ENCODE data around the gene POU5F1. TPM values are rescaled to one million over a fixed set of nuclear protein-coding genes. Genes with fewer than 3 reads are reported as not detected.

The POU5F1 gene
- total RNA-seq, 4 donors from 2014 or later, result 0.67 to 2.8 (median 1.8) TPM; not detected in 1

- no peaks in the 10 kb centered on the region for H3K36me3 ChIP-seq
- H3K9me3 ChIP-seq, result no peaks in the 10 kb centered on the region
- peaks cover 0 to 4% of the 10 kb centered on the region in 2 donors for H3K4me1 ChIP-seq
- intact Hi-C loops (cut with DNase I; ENCODE audit: low total_unique reads), result loop anchor here (5.0 kb wide), 1 partner anchor 228 kb away; no protein-coding TSS in a partner anchor
- no peak overlapping the region for H3K27ac ChIP-seq
- DNase-seq, result no peak
- no peaks in the 10 kb centered on the region for H3K27me3 ChIP-seq
- TF ChIP-seq CTCF (IDR thresholded peaks at IDR 0.05) (no peak), POLR2A (IDR thresholded peaks at IDR 0.05) (no peak)
- no peak overlapping the region for H3K4me3 ChIP-seq
Observed at GRCh38 chr6:31139599-31139998, 30.9 kb downstream of the POU5F1 start.

- Histone ChIP-seq H3K27me3 (no peaks in the 10 kb centered on the region), H3K27ac (no peak within 1 kb of the TSS), H3K36me3 (no peaks in the 10 kb centered on the region), H3K9me3 (no peaks in the 10 kb centered on the region), H3K4me1 (peaks cover 0 to 4% of the 10 kb centered on the region in 2 donors), H3K4me3 (no peak within 1 kb of the TSS)
- DNase-seq, result no peak
- intact Hi-C loops (cut with DNase I; ENCODE audit: low total_unique reads), result loop anchor here (5.0 kb wide), 1 partner anchor 228 kb away; no protein-coding TSS in a partner anchor
- TF ChIP-seq CTCF (IDR thresholded peaks at IDR 0.05), result no peak
- TF ChIP-seq POLR2A (IDR thresholded peaks at IDR 0.05), result no peak
Observed at GRCh38 chr6:31138982-31139381, 31.5 kb downstream of the POU5F1 start, which contains the start of gene PSORS1C2. Gene PSORS1C2 (minus strand): TSS chr6:31139066. CDS start chr6:31139026, 40 bp downstream.

- H3K9me3 ChIP-seq, result no peaks in the 10 kb centered on the region
- no peak for DNase-seq
- no peaks in the 10 kb centered on the region for H3K27me3 ChIP-seq
- intact Hi-C loops (cut with DNase I; ENCODE audit: low total_unique reads), result loop anchor here (5.0 kb wide), 1 partner anchor 232 kb away; no protein-coding TSS in a partner anchor
- H3K4me1 ChIP-seq, result peaks cover 0 to 4% of the 10 kb centered on the region in 2 donors
- H3K27ac ChIP-seq, result no peak overlapping the region
- TF ChIP-seq CTCF (IDR thresholded peaks at IDR 0.05) (no peak), POLR2A (IDR thresholded peaks at IDR 0.05) (no peak)
- no peaks in the 10 kb centered on the region for H3K36me3 ChIP-seq
- H3K4me3 ChIP-seq, result no peak overlapping the region
Observed at GRCh38 chr6:31135710-31136109, 34.8 kb downstream of the POU5F1 start.

GRCh38 chr6:31132806-31133205, 37.7 kb downstream of the POU5F1 start:
- Histone ChIP-seq H3K4me3 (no peak overlapping the region), H3K9me3 (no peaks in the 10 kb centered on the region), H3K27ac (no peak overlapping the region), H3K36me3 (no peaks in the 10 kb centered on the region), H3K4me1 (peaks cover 0 to 2% of the 10 kb centered on the region in 2 donors), H3K27me3 (no peaks in the 10 kb centered on the region)
- DNase-seq, result no peak
- intact Hi-C loops (cut with DNase I; ENCODE audit: low total_unique reads), result no loop called here
- no peak for TF ChIP-seq CTCF (IDR thresholded peaks at IDR 0.05)
- no peak for TF ChIP-seq POLR2A (IDR thresholded peaks at IDR 0.05)

- Histone ChIP-seq H3K36me3 (no peaks in the 10 kb centered on the region), H3K4me3 (no peak overlapping the region), H3K4me1 (no peaks in the 10 kb centered on the region), H3K27me3 (no peaks in the 10 kb centered on the region), H3K9me3 (no peaks in the 10 kb centered on the region), H3K27ac (no peak overlapping the region)
- TF ChIP-seq POLR2A (IDR thresholded peaks at IDR 0.05), result no peak
- no peak for TF ChIP-seq CTCF (IDR thresholded peaks at IDR 0.05)
- intact Hi-C loops (cut with DNase I; ENCODE audit: low total_unique reads), result no loop called here
- DNase-seq, result no peak
Observed at GRCh38 chr6:31131595-31131994, 38.9 kb downstream of the POU5F1 start.

Data from uterus (tissue), 4 donors.